Stomach (tissue), 4 donors: ENCODE measurements around the gene ASTN2.

Experiments
- CTCF ChIP-seq, 7 experiments: fragments of 450-650 bp in 4 of 7; fragments of 200-600 bp in 3 of 7; sonication (generic) in 3 of 7; IDR thresholded peaks; one replicate each; pipeline ENCODE4 v1.5.1; 2016 to 2019; ENCODE audit warnings: antibody characterized with exemption in 7 of 7, control low read depth in 2 of 7, mild to moderate bottlenecking in 1 of 7
- POLR2A ChIP-seq, 4 donors: fragments of 450-650 bp; IDR thresholded peaks; one replicate each; pipeline ENCODE4 v1.6.1; 2016; ENCODE audit warnings: antibody characterized with exemption in 4 of 4, control low read depth in 2 of 4, mild to moderate bottlenecking in 1 of 4, moderate library complexity in 1 of 4

- TF ChIP-seq CTCF (IDR thresholded peaks at IDR 0.05) (no peak), POLR2A (IDR thresholded peaks at IDR 0.05) (no peak)
Measured at GRCh38 chr9:116471944-116472506, 942.8 kb downstream of the ASTN2 start.
